CD4-positive, alpha-beta T cell (primary cell): ENCODE measurements around the gene PARD3B. TPM values are rescaled to one million over a fixed set of nuclear protein-coding genes. Genes with fewer than 3 reads are reported as not detected.

Experiments used
- ATAC-seq: fragments of 200-7000 bp; cut with Tn5 transposase; one replicate; pipeline ENCODE4 v1.10.0; 2022; ENCODE audit warnings: mild to moderate bottlenecking; ENCODE audit not compliant: poor library complexity
- CTCF ChIA-PET: fragments of 350-600 bp; sonication (Branson Sonifier 250); formaldehyde crosslinking; loops from one replicate; lab custom pipeline; 2021; ENCODE audit warnings: antibody characterized with exemption, inconsistent platforms; lab: Charles Lee
- POLR2A ChIA-PET: fragments of 350-600 bp; sonication (Branson Sonifier 250); formaldehyde crosslinking; loops from one replicate; lab custom pipeline; 2021; ENCODE audit warnings: antibody characterized with exemption, inconsistent platforms; lab: Charles Lee
- DNase-seq, 14 experiments: peaks; one replicate each; pipeline ENCODE4 v3.0.0-alpha.2; 2013 to 2020; ENCODE audit warnings: mixed read lengths in 2 of 14
- H3K27ac ChIP-seq, 2 donors: one replicate each; pipeline versions ENCODE4 v1.5.1 to v1.7.0; 2013; ENCODE audit warnings: low read length in 2 of 2, low read depth in 1 of 2, mild to moderate bottlenecking in 1 of 2
- H3K27me3 ChIP-seq, 2 experiments: 1 replicate in 1 of 2; 2 replicates in 1 of 2; pipeline versions ENCODE4 v1.6.1 to v1.7.0; 2013; ENCODE audit warnings: low read length in 2 of 2, control low read depth in 1 of 2, mild to moderate bottlenecking in 1 of 2, moderate library complexity in 1 of 2; ENCODE audit not compliant: insufficient read depth in 2 of 2, control insufficient read depth in 1 of 2
- H3K36me3 ChIP-seq: one replicate; pipeline ENCODE4 v1.6.1; 2013; ENCODE audit warnings: low read length, control low read depth; ENCODE audit not compliant: insufficient read depth
- H3K4me1 ChIP-seq: one replicate; pipeline ENCODE4 v1.6.1; 2013; ENCODE audit warnings: low read length, control low read depth; ENCODE audit not compliant: insufficient read depth
- H3K4me3 ChIP-seq: one replicate; pipeline ENCODE4 v1.5.1; 2013; ENCODE audit warnings: mild to moderate bottlenecking, low read length, moderate library complexity
- H3K9me3 ChIP-seq, 2 experiments: 1 replicate in 1 of 2; 2 replicates in 1 of 2; pipeline versions ENCODE4 v1.6.1 to v1.7.0; 2013; ENCODE audit warnings: low read length in 2 of 2, mild to moderate bottlenecking in 2 of 2, control low read depth in 1 of 2, moderate library complexity in 1 of 2; ENCODE audit not compliant: control insufficient read depth in 1 of 2, insufficient read depth in 1 of 2
- H3K27ac Mint-ChIP-seq: one replicate; pipeline ENCODE4 v1.8.0; 2020; ENCODE audit warnings: mixed read lengths
- H3K27me3 Mint-ChIP-seq: one replicate; pipeline ENCODE4 v1.8.0; 2021; ENCODE audit warnings: mixed read lengths
- H3K36me3 Mint-ChIP-seq: one replicate; pipeline ENCODE4 v1.8.0; 2021; ENCODE audit warnings: low read depth, mixed read lengths
- H3K4me1 Mint-ChIP-seq: one replicate; pipeline ENCODE4 v1.8.0; 2021; ENCODE audit warnings: low read depth, mixed read lengths
- H3K4me3 Mint-ChIP-seq: one replicate; pipeline ENCODE4 v1.8.0; 2020; ENCODE audit warnings: mild to moderate bottlenecking, mixed read lengths
- H3K9me3 Mint-ChIP-seq: one replicate; pipeline ENCODE4 v1.8.0; 2020; ENCODE audit warnings: mixed read lengths
- intact Hi-C, 2 experiments: fragments of 100-400 bp; cut with DNase I in 1 of 2; cut with micrococcal nuclease in 1 of 2; formaldehyde crosslinking; loops; one replicate each; pipeline versions ENCODE4 v1.15.1 to v1.9.0; 2023 to 2025; cut with DNase I, micrococcal nuclease
- total RNA-seq, 174 experiments: library from RNA in 2 of 174; stranded (reverse) in 2 of 174; gene quantifications; one replicate each; pipeline ENCODE4 v1.2.3 and lab custom pipeline; 2021 to 2026
- TF ChIP-seq, protein P1 (sequence below): fragments of 200-600 bp; IDR thresholded peaks from one replicate; pipeline ENCODE4 v1.8.0; 2022; ENCODE audit warnings: antibody characterized with exemption, mild to moderate bottlenecking

The PARD3B gene
- total RNA-seq, 2 experiments from 2014 or later, result 0.87 to 1.9 TPM

DNA sequence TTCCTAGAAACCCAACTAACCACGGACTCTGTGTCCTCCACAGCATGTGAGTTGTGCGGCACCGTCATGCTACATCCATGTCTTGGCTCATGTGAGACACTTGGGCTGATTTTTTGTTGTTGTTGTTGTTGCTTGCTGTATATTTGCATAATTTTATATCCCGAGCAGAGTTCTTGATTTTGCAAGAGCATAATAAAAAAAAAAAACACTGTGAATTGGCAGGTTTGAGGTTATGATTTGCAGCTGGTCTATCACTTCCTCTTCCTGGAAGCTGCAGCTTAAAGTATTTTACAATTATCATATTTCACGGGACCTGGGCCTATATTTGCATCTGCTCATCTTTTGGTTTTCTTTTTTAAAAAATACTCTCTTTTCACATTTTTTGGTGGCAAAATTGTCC lies 994.8 kb downstream of the PARD3B start:
- Histone ChIP-seq H3K4me1 (no peaks in the 10 kb centered on the region), H3K27me3 (no peaks in the 10 kb centered on the region), H3K9me3 (no peaks in the 10 kb centered on the region), H3K27ac (no peak overlapping the region), H3K4me3 (no peak overlapping the region), H3K36me3 (no peaks in the 10 kb centered on the region)
- ChIA-PET POLR2A (no interaction called here), CTCF (no interaction called here)
- Mint-ChIP-seq H3K4me3 (no peak overlapping the region), H3K4me1 (peaks cover 14% of the 10 kb centered on the region), H3K27ac (no peak overlapping the region), H3K9me3 (no peaks in the 10 kb centered on the region), H3K36me3 (no peaks in the 10 kb centered on the region), H3K27me3 (no peaks in the 10 kb centered on the region)
- TF ChIP-seq, protein P1, sequence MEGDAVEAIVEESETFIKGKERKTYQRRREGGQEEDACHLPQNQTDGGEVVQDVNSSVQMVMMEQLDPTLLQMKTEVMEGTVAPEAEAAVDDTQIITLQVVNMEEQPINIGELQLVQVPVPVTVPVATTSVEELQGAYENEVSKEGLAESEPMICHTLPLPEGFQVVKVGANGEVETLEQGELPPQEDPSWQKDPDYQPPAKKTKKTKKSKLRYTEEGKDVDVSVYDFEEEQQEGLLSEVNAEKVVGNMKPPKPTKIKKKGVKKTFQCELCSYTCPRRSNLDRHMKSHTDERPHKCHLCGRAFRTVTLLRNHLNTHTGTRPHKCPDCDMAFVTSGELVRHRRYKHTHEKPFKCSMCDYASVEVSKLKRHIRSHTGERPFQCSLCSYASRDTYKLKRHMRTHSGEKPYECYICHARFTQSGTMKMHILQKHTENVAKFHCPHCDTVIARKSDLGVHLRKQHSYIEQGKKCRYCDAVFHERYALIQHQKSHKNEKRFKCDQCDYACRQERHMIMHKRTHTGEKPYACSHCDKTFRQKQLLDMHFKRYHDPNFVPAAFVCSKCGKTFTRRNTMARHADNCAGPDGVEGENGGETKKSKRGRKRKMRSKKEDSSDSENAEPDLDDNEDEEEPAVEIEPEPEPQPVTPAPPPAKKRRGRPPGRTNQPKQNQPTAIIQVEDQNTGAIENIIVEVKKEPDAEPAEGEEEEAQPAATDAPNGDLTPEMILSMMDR, result no peak
- intact Hi-C loops, result no loop called here
- ATAC-seq (no peak), DNase-seq (no peak)

GRCh38 chr2:205543262-205543843 lies 998.1 kb downstream of the PARD3B start:
- TF ChIP-seq, protein P1, result no peak
- H3K36me3 ChIP-seq, result no peaks in the 10 kb centered on the region
- H3K27me3 Mint-ChIP-seq, result no peaks in the 10 kb centered on the region
- CTCF ChIA-PET, result no interaction called here
- H3K36me3 Mint-ChIP-seq, result no peaks in the 10 kb centered on the region
- H3K9me3 ChIP-seq, result no peaks in the 10 kb centered on the region
- H3K27ac ChIP-seq, result no peak overlapping the region
- POLR2A ChIA-PET, result no interaction called here
- no peak overlapping the region for H3K27ac Mint-ChIP-seq
- peaks cover 14% of the 10 kb centered on the region for H3K4me1 Mint-ChIP-seq
- no peaks in the 10 kb centered on the region for H3K4me1 ChIP-seq
- no peak overlapping the region for H3K4me3 ChIP-seq
- no peaks in the 10 kb centered on the region for H3K9me3 Mint-ChIP-seq
- DNase-seq, result no peak
- no peak overlapping the region for H3K4me3 Mint-ChIP-seq
- intact Hi-C loops, result no loop called here
- no peaks in the 10 kb centered on the region for H3K27me3 ChIP-seq
- no peak for ATAC-seq

DNA sequence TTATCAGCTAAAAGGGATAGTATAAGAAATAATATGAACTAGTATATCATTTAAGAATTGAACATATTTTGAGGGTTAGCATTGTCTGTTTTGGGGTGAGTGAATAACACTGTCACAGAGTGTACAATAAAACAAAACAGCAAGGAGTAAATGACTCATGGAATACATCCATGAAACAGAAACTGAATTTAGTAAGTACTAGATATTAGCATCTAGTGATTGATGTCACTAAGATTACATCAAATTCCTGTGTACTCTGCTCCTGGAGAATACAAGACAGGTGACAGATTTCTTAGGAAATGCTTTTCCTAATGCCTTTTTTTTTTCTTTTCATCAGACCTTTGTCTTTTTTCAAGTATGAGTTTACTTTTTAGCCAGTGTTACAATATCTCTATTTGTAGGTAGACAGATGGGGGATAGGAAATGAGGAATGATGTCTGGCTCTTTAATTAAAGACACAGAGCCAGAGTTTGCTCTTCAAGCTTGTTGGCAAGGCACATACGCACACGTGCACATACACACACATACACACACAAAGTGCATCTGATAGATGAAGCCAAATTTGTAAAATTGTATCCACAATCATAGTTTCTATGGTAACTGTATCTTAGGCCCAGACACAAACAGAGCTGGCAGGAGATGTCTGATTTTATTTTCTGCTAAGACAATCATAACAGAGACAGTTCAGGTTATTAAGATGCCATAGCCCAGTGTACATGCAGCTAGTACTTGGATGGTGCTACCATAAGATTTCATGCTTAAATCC lies 998.8 kb downstream of the PARD3B start:
- Histone ChIP-seq H3K4me1 (no peaks in the 10 kb centered on the region), H3K9me3 (no peaks in the 10 kb centered on the region), H3K4me3 (no peak overlapping the region), H3K27ac (no peak overlapping the region), H3K36me3 (no peaks in the 10 kb centered on the region), H3K27me3 (no peaks in the 10 kb centered on the region)
- H3K27ac Mint-ChIP-seq, result no peak overlapping the region
- ATAC-seq, result no peak
- DNase-seq, result no peak
- no peaks in the 10 kb centered on the region for H3K36me3 Mint-ChIP-seq
- ChIA-PET CTCF (no interaction called here), POLR2A (no interaction called here)
- intact Hi-C loops, result no loop called here
- TF ChIP-seq, protein P1, result no peak
- H3K4me3 Mint-ChIP-seq, result no peak overlapping the region
- H3K4me1 Mint-ChIP-seq, result peaks cover 14% of the 10 kb centered on the region
- H3K27me3 Mint-ChIP-seq, result no peaks in the 10 kb centered on the region
- no peaks in the 10 kb centered on the region for H3K9me3 Mint-ChIP-seq
